ENCODE data around the gene HDAC4.
A peak's percentile ranks its signal among the peaks of the same experiment; 100 is the strongest.

Gene HDAC4

GRCh38 chr2:239275044-239275685, 125.7 kb downstream of the HDAC4 start:
- Mint-ChIP-seq H3K27me3 (no peaks in the 10 kb centered on the region), H3K4me3 (peak overlapping the region; percentile 72), H3K4me1 (ENCODE audit: low read depth) (peaks cover 50% of the 10 kb centered on the region), H3K36me3 (no peaks in the 10 kb centered on the region), H3K9me3 (ENCODE audit: low read depth) (no peaks in the 10 kb centered on the region), H3K27ac (peak overlapping the region; percentile 76)

- H3K4me1 Mint-ChIP-seq (ENCODE audit: low read depth), result peaks cover 57% of the 10 kb centered on the region
- H3K4me3 Mint-ChIP-seq, result peak overlapping the region; percentile 63
- no peaks in the 10 kb centered on the region for H3K36me3 Mint-ChIP-seq
- H3K27me3 Mint-ChIP-seq, result no peaks in the 10 kb centered on the region
- H3K27ac Mint-ChIP-seq, result peak overlapping the region; percentile 61
- no peaks in the 10 kb centered on the region for H3K9me3 Mint-ChIP-seq (ENCODE audit: low read depth)
These were observed 126.3 kb downstream of the HDAC4 start for GRCh38 chr2:239274391-239275043.

- Mint-ChIP-seq H3K4me3 (peak overlapping the region; percentile 17), H3K9me3 (ENCODE audit: low read depth) (no peaks in the 10 kb centered on the region), H3K4me1 (ENCODE audit: low read depth) (peaks cover 59% of the 10 kb centered on the region), H3K36me3 (no peaks in the 10 kb centered on the region), H3K27me3 (no peaks in the 10 kb centered on the region), H3K27ac (peak overlapping the region; percentile 11)
These were observed 127.3 kb downstream of the HDAC4 start for GRCh38 chr2:239273280-239274234.

- peaks cover 68% of the 10 kb centered on the region for H3K4me1 Mint-ChIP-seq (ENCODE audit: low read depth)
- no peaks in the 10 kb centered on the region for H3K27me3 Mint-ChIP-seq
- H3K36me3 Mint-ChIP-seq, result no peaks in the 10 kb centered on the region
- H3K4me3 Mint-ChIP-seq, result no peak overlapping the region
- H3K9me3 Mint-ChIP-seq (ENCODE audit: low read depth), result no peaks in the 10 kb centered on the region
- H3K27ac Mint-ChIP-seq, result no peak overlapping the region
These were observed 128.2 kb downstream of the HDAC4 start for GRCh38 chr2:239272626-239273025.

- Mint-ChIP-seq H3K9me3 (ENCODE audit: low read depth) (no peaks in the 10 kb centered on the region), H3K4me1 (ENCODE audit: low read depth) (peaks cover 75% of the 10 kb centered on the region), H3K27ac (no peak overlapping the region), H3K4me3 (no peak overlapping the region), H3K27me3 (no peaks in the 10 kb centered on the region), H3K36me3 (no peaks in the 10 kb centered on the region)
These were observed 128.9 kb downstream of the HDAC4 start for GRCh38 chr2:239271882-239272281.

GRCh38 chr2:239271471-239271870, 129.3 kb downstream of the HDAC4 start:
- H3K4me1 Mint-ChIP-seq (ENCODE audit: low read depth), result peaks cover 78% of the 10 kb centered on the region
- H3K9me3 Mint-ChIP-seq (ENCODE audit: low read depth), result no peaks in the 10 kb centered on the region
- no peaks in the 10 kb centered on the region for H3K36me3 Mint-ChIP-seq
- no peak overlapping the region for H3K27ac Mint-ChIP-seq
- no peaks in the 10 kb centered on the region for H3K27me3 Mint-ChIP-seq
- no peak overlapping the region for H3K4me3 Mint-ChIP-seq

- Mint-ChIP-seq H3K4me1 (ENCODE audit: low read depth) (peaks cover 82% of the 10 kb centered on the region), H3K27ac (no peak overlapping the region), H3K36me3 (no peaks in the 10 kb centered on the region), H3K9me3 (ENCODE audit: low read depth) (no peaks in the 10 kb centered on the region), H3K27me3 (no peaks in the 10 kb centered on the region), H3K4me3 (no peak overlapping the region)
These were observed 130.9 kb downstream of the HDAC4 start for GRCh38 chr2:239269916-239270315.

- Mint-ChIP-seq H3K9me3 (ENCODE audit: low read depth) (no peaks in the 10 kb centered on the region), H3K4me1 (ENCODE audit: low read depth) (peaks cover 79% of the 10 kb centered on the region), H3K27ac (peak overlapping the region; percentile 28), H3K36me3 (no peaks in the 10 kb centered on the region), H3K27me3 (no peaks in the 10 kb centered on the region), H3K4me3 (peak overlapping the region; percentile 53)
These were observed 131.5 kb downstream of the HDAC4 start for GRCh38 chr2:239269173-239269885.

GRCh38 chr2:239268549-239268948, 132.3 kb downstream of the HDAC4 start:
- Mint-ChIP-seq H3K4me3 (peak overlapping the region; percentile 84), H3K4me1 (ENCODE audit: low read depth) (peaks cover 74% of the 10 kb centered on the region), H3K27me3 (no peaks in the 10 kb centered on the region), H3K9me3 (ENCODE audit: low read depth) (no peaks in the 10 kb centered on the region), H3K27ac (no peak overlapping the region), H3K36me3 (no peaks in the 10 kb centered on the region)

- Mint-ChIP-seq H3K9me3 (ENCODE audit: low read depth) (no peaks in the 10 kb centered on the region), H3K4me3 (peak overlapping the region; percentile 84), H3K36me3 (no peaks in the 10 kb centered on the region), H3K27ac (no peak overlapping the region), H3K4me1 (ENCODE audit: low read depth) (peaks cover 73% of the 10 kb centered on the region), H3K27me3 (no peaks in the 10 kb centered on the region)
These were observed 132.7 kb downstream of the HDAC4 start for GRCh38 chr2:239268082-239268481.

GRCh38 chr2:239267288-239267951, 133.4 kb downstream of the HDAC4 start:
- Mint-ChIP-seq H3K27ac (peak overlapping the region; percentile 86), H3K9me3 (ENCODE audit: low read depth) (no peaks in the 10 kb centered on the region), H3K4me3 (peak overlapping the region; percentile 84), H3K4me1 (ENCODE audit: low read depth) (peaks cover 71% of the 10 kb centered on the region), H3K36me3 (no peaks in the 10 kb centered on the region), H3K27me3 (no peaks in the 10 kb centered on the region)

GRCh38 chr2:239266779-239267287, 134.0 kb downstream of the HDAC4 start:
- Mint-ChIP-seq H3K4me1 (ENCODE audit: low read depth) (peaks cover 69% of the 10 kb centered on the region), H3K4me3 (peak overlapping the region; percentile 84), H3K27me3 (no peaks in the 10 kb centered on the region), H3K36me3 (no peaks in the 10 kb centered on the region), H3K9me3 (ENCODE audit: low read depth) (no peaks in the 10 kb centered on the region), H3K27ac (peak overlapping the region; percentile 86)

GRCh38 chr2:239266434-239266766, 134.4 kb downstream of the HDAC4 start:
- Mint-ChIP-seq H3K4me3 (peak overlapping the region; percentile 84), H3K27me3 (no peaks in the 10 kb centered on the region)

More at GRCh38 chr2:239266434-239266766, 134.4 kb downstream of the HDAC4 start:
- Mint-ChIP-seq H3K27ac (peak overlapping the region; percentile 86), H3K9me3 (ENCODE audit: low read depth) (no peaks in the 10 kb centered on the region), H3K36me3 (no peaks in the 10 kb centered on the region), H3K4me1 (ENCODE audit: low read depth) (peaks cover 69% of the 10 kb centered on the region)
